CD4-positive, alpha-beta T cell treated with Interleukin-17A for 4 hours (primary cell): Measurements from ENCODE around the gene LGALS12.

Experiments used
- DNase-seq: peaks from one replicate; pipeline ENCODE4 v3.0.0-alpha.2; 2020; ENCODE audit warnings: mixed read lengths

LGALS12 gene

DNA sequence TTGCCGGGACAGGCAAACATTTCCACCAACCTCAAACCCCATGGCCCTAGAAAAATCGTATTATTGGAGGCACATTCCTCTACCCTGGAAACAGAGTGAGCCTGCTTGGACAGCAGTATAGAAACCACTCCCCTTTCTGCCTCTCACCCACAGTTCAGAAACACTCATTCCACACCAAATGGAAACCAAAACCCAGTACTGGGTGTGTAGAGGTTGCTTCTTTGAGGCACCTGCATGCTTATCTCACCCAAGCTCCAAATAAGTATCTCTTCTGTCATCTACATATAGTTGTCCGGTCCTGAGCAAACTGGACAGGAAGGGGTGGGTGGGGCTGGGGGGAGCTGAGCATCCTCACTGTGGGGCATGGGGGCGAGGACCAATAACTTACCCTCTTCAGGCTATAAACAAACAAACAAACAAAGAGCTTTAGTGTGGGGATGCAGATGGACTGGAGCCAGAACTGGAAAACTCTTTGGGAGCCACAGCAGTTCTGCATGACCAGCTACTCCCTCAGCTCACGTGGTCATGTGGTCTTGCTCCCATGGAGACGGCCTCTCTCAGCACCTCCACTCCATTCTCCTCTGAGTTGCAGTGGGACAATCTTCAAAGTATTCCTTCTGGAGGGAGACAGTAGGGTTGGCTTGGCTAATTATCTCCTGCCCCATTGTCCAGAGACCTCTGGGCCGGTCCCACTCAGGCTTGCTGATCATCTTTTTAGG is 58.3 kb downstream of the LGALS12 start:
- DNase-seq = no peak

DNA sequence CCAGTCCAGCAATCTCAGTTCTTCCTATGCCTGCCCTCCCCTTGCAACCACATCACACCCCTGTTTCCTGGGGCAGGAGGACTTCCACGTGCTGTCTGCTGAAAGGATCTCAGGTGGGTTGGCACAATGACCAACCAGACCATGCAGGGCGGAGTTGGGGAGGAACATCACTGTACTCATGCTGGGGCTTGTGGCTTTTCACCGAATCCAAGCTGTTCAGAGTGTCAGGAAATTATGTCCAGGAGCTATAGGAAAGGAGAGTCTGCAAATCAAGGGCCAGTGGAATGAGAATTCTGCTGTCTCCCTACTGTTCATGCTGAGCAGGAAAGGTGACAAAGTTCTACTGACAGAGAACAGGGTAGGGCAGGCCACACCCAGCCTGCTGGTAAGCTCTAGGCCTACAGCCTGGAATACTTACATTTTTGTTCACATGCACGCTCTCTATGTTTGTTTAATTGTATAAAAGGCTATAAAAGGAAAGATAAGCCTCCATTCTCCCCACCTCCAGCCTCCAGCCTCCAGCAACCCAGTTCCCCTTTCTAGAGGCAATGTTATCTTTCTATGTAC is 59.0 kb downstream of the LGALS12 start:
- DNase-seq = no peak
